ENCODE results near the gene ALK.

The ALK gene

DNA sequence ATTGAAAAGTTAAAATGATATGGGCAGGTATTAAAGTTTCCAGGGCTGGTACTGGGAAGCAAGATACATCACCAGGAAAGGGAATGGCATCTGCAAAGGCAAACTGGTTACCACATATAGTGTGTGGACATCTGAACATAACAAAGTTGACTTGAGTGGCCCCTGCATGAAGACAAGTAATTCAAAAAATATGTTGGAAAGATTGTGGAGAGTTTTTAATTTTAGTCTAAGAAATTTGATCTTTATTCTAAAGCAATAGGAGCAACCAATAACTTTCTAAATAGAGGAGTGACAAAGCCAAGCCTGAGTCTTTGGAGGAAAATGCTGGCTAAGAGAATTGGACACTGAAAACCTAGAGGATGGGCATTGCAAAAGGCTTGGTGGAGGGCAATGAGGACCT lies 278.2 kb downstream of the ALK start:
- DNase-seq (ENCODE audit: low read depth): no peak

DNA sequence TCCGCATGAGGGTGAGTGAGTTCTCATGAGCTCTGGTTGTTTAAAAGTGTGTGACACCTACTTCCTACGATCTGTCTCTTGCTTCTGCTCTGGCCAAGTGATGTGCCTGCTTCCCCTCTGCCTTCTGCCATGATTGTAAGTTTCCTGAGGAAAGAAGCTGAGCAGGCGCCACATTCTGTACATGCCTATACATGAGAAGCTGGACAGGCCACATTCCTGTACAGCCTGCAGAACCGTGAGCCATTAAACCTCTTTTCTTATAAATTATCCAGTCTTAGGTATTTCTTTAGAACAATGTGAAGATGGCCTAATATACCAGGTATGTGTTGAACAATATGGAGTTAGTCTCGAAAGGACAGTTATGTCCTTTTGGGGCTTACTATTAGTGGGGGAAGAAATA lies 281.0 kb downstream of the ALK start:
- no peak for DNase-seq (ENCODE audit: low read depth)

DNA sequence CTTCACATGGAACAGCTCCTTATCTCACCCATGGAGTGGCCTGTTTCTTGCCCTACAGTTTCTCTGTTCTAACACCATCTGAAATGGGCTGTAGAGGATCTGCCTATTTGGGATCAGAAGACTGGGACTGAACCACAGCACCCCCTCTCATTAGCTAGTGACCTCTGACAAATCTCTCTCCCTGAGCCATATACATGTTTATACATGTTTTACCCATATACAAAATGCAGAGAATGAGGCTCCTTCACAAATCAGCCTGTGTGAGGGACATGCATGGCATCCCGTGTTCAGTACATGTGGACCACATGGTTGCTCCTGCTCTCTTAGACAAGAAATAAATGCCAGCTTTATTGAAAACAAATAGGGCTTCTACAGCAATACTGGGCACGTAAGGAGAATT lies 282.7 kb downstream of the ALK start:
- no peak for DNase-seq (ENCODE audit: low read depth)

DNA sequence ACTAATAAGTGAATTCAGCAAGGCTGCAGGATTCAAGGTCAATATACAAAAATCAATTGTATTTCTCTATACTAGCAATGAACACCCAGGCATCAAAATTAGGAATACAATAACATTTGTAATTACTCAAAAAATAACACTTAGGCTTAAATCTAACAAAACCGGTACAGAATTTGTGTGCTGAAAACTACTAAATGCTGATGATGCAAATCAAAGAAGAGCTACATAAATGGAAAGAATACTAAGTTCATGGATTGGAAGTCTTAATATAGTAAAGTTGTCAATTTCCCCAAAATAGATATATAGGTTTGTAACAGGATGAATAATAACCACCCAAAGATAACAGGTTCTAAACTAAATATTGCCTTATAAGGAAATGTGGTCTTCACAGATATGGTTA lies 286.5 kb downstream of the ALK start:
- DNase-seq (ENCODE audit: low read depth): no peak

DNA sequence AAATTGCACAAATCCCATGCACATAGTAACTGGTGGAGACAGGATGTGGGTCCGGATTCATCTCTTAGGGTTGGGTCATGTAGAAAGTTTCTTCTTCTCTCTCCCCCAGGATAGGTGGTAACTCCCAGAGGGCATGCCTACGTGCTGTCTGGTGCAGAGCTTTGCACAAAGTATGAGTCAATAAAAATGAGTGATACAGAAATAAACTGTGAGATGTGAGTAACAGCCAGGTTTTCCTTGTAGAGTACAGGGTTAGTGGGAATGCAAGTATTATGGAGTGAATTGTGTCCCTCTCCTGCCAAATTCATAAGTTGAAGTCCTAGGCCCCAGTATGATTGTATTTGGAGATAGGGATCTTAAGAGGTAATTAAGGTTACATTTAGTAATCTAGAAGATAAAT lies 289.4 kb downstream of the ALK start:
- DNase-seq (ENCODE audit: low read depth): no peak

DNA sequence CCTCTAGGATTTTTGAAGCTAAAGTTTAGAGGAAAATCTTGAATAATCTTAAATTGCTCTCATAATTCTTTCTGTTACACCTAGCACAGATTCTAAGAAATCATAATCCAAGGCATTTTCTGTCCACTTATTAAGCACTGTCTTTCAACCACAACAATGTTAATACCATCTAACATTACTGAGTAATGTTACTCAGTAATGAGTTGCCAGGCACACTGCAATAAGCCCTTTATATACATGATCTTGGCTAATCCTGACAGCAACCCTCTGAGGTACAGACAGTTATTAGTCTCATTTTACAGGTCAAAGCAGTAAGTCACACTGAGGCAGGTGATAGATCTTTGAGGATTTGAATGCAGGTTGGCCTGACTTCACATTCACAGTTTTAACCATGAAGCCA lies 291.9 kb downstream of the ALK start:
- no peak for DNase-seq (ENCODE audit: low read depth)

DNA sequence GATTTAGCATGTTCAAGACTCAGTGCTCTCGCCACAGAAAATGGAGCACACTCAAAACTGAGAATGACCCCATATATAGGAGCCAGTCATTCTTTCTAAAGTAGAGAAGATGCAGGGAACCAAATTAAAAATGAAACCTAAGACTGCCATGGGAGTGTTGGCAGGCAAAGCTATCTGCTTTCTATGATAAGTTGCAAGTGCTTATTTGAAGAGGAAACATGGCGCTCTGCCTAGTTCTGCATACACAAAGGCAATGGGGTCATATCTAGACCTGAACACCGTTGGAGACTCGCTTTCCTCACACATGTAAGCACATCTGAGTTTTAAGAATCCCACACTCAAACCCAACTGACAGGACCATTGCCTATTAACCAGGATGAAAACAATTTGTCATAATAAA lies 292.5 kb downstream of the ALK start:
- DNase-seq (ENCODE audit: low read depth): no peak

DNA sequence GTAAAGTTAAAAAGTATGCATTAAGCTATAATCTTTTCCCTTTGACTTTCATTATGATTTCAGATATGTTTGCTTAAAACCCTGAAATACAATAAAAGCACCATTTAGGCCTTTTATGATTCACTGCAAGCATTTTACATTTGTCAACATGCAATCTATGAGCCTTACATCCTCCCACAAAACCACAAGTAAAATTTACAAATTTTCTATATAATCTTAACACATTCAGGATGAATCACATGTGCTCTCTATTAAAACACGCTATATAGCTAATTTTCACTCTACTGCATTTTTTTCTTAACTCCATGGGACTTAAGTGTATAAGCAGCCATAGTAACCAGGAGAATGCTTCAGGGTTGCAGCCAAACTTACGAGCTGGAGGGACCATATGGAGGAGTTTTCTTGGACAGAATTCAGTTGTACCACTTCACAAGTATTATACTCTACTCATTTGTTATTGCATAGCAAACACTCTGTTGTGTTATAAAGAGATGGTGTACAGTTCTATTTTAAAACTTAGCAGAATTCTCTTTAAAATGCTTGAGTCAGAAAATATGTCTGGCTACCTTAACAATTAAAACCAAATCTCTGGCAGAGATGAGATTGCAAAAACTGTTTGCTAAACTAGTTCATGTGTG lies 293.2 kb downstream of the ALK start:
- no peak for DNase-seq (ENCODE audit: low read depth)

DNA sequence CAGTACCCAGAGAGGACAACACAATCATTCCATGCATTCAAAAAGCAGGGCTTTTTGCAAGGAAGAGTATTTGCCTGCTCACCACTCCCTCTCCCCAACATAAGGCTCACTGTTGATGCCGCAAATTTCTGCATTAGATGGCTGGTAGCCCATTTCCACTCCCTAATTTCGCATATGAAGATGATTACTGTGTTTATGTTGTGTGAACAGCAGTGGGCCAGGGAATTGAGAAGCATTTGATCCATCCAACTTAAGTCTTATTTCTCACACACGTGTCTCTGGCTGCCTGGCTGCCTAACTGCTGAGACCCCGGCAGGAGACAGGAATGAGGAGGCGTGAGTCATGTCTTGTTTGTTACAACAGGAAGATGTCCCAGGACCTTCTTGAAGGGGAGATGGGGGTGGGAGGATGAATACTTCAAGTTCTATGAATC lies 294.1 kb downstream of the ALK start:
- DNase-seq (ENCODE audit: low read depth): no peak

DNA sequence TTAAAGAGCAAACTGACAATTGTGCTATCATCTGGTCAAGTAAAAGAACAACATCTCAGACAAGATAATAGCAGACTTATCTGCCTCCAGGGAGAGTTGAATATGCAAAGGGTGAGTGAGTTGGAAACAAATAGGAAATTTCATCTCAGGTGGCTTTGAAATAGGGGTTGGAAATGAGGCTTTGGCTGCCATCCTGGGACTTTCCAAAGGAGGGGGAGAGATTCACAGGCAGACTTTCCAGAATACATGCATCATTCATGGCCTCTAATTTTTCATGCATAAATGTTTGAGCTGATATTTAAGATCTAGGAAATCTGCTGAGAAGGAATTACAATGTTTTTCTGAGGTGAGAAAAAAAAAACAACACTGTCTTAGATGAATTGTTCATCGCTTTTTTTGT lies 300.5 kb downstream of the ALK start:
- DNase-seq (ENCODE audit: low read depth): no peak

DNA sequence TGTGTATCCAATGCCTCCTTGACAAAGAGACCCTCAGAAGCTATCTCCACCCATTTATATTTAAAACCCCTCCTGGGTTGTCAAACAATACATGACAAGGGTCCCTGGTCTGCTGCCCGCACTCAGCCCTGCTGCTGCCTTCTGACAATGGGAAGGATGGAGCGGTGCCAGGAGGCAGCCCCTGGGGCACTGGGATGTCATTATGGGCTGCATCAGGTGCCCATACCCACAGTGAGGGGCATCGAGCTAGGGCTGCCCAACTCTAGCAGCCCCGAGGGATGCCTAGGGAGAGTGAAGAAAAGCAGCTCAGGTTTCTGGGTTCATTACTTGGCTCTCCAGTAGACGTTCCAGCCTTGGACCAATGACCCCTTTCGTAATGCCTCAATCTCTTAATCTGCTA lies 301.7 kb downstream of the ALK start:
- no peak for DNase-seq (ENCODE audit: low read depth)

DNA sequence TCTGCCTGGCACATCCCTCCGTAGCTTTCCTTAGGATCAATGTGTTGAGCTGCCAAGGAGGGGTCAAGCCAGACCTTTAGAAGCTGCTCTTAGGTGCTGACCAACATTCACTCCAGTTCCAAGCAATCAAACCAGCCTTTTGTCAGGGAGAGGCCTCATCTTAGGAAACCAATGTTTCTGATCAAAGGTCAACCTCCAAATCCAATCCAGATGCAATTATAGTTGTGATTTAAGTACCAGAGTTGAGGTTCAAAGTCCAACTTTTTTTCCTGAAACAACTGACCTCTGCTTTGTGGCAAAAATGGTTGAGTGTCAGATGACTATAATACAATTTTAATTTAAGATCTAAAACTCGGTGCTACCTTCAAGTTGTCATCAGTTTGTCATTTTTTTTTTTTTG lies 303.4 kb downstream of the ALK start:
- DNase-seq (ENCODE audit: low read depth): no peak

DNA sequence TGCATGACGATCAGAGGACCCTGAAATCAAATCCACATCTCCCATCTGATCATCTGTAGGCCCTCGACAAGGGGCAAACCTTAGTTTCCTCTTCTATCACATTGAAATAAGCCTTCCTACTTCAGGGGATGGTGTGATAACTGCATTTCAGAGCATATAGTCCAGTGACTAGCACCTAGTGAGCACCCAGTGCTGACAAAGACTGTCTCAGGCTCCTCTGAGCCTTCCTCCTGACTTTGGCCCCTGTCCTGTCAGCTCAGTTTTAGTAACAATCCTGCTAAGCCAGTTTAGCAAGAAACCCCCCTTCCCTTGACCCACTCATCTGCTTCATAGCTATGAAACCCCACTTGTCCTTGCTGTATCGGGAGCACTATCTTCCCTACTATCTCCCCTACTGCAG lies 304.0 kb downstream of the ALK start:
- no peak for DNase-seq (ENCODE audit: low read depth)

DNA sequence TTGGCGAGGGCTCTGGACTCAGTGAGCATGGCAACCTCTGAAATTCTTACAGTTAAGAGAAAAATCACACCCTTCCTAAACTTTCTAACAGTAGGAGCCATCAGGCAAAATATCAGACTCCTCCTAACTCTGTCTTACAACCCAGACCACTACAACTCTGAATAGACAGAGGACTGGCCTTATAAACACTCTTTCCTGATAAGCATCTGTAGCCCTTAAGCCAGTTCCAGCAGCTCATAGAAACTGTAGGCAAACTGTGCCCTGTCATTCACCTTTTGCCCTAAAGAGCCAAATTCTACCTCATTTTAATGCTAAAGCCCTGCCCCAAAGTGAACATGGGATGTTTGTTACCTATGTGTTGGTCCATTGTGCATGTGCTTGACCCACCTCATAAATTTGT lies 304.8 kb downstream of the ALK start:
- no peak for DNase-seq (ENCODE audit: low read depth)

DNA sequence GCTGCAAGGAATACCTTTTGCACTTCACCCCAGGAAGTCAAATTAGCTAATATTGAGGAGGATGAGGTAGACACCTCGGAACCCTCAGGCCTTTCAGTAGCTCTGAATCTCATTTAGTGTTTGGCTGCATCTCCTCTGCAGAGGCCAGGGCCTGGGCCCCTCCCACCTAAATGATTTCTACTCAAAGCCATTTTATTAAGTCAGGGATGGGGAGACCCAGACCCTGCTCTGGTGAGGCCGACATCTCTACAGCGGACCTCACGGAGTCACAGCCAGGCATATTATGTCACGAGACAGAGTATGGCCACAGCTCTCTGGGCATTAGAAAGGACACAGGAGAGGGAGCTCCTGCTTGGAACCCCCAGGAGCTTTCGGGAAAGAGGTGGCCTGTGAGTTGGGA lies 305.5 kb downstream of the ALK start:
- DNase-seq (ENCODE audit: low read depth): no peak

DNA sequence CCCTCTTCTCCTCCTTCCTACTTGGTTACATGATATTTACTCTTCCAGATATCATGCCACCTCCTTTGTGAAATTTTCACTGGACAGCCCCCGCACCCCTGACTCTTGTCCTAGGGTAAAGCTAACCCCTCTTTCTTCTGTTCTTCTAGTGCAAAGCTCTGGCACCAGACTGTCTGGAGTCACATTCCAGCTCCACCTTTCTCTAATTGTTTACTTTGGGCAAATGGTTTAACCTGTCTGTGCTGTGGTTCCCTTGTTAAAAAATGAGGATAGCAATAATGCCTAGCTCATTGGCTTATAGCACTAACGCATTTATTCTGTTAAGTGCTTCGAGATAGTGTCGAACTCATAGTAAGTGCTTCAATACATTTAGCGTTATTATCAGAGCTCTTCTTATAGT lies 306.2 kb downstream of the ALK start:
- DNase-seq (ENCODE audit: low read depth): no peak

DNA sequence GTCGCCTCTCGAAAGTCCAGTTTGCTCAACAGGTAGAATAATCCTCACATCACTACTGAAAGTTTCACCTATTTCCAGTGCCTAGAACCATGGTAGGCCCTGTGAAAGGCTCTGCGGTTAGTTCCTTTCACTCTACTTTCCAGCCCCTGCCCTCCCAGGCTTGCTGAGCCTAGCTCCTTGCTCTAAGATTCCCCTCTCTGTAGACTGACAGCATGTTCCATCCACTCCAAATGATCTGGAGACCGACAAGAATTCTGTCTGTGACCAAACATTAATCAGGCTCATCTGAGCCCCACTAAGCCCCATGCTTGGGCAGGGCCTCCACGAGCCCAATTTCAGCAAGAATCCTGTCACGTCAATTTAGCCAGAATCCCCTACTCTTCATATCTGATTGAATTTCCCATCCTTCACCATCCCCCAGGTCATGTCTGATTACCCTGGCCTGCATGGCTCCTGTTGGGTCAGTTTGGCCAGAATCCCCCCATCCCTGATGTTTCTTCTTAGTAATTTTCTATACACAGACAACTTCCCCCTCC lies 307.0 kb downstream of the ALK start:
- DNase-seq (ENCODE audit: low read depth): no peak

DNA sequence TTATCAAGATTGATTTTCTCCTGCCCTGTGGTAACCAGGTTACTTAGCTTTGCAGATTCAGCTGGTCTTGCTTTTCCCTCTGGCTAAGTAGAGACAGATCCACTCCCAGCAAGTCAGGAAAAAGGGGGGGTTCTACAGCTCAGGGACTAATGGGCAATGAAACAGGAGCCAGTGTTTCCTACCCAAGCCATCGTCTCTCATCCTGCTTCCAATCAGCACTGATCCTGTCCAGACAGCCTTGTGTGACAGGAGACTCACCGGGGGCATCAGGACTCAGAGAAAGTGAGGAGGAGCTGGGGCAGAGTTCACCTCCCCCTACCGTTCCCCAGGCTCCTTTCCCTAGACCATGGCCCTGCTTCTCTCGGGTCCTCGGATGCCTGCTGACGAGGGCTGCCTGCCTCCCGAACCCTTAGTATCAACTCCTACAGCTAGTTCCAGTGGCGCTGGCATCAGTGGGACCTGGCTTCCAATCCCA lies 307.6 kb downstream of the ALK start:
- no peak for DNase-seq (ENCODE audit: low read depth)

DNA sequence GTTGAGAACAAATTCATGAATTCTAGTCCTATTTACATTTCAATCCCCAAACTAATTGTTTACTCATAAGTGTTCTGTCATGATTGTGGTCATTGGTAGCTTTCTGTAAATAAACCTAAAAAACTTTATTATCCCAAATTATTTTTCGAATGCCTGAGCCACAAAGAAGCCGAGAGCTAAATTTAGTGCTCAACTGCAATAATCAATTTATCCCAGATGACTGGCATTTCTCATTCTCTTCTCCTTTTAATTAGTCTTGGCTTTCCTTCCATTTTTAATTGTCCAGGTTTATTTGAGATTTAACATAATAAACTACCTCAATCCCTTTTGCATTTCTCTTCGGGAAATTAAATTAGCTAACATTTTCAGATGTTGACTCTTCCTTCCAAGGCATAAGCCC lies 308.3 kb downstream of the ALK start:
- DNase-seq (ENCODE audit: low read depth): no peak

DNA sequence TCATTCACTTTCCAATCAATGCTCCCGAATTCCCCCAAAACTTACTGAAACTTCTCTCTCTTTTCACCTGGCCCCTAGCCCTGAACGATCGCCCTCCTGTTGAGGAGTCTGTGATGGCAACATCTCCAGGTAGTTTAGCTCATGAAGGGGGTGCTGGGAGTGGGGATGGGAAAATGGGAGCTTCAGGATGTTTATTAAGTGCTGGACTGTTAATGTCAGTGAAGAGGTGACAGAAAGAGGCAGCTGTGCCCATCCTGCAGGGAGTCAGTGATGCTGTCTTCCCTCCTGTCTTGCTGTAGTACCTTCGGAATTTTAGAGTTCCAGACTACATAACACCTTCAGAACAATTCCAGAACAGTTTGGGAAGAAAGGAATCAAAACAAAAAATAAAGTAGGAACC lies 308.8 kb downstream of the ALK start:
- no peak for DNase-seq (ENCODE audit: low read depth)

DNA sequence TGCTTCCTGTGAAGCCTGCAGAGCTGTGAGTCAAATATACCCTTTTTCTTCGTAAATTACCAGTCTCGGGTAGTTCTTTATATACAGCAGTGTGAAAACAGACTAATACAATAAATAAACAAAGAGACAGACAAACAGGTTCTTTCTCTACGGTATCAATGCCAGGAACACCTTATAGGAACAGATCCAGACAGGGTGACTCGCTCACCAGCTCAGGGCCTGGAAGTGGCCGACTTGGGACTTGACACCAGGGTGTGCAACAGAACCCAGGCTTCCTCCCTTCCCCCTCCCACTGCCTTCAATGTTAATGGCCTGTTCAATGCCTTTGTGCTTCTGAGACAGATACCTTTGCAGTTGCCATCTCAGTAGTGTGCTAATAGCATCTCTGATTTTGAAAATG lies 309.5 kb downstream of the ALK start:
- no peak for DNase-seq (ENCODE audit: low read depth)

DNA sequence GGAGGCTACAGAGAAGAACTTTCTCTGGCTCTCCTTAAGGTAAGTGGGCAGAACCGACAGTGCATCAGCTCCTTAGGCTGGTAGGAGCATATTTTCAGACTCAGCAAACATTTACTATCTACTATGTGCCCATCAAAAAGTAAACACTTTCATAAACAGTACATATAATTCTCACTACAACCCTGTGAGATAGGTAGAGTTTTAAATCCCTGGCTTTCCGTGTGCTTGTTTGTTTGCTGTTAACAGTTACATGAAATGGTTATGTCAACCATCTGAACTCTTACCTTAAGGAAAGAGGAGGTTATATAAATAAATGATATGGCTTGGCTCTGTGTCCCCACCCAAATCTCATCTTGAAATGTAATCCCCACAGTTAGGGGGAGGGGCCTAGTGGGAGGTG lies 310.1 kb downstream of the ALK start:
- no peak for DNase-seq (ENCODE audit: low read depth)

DNA sequence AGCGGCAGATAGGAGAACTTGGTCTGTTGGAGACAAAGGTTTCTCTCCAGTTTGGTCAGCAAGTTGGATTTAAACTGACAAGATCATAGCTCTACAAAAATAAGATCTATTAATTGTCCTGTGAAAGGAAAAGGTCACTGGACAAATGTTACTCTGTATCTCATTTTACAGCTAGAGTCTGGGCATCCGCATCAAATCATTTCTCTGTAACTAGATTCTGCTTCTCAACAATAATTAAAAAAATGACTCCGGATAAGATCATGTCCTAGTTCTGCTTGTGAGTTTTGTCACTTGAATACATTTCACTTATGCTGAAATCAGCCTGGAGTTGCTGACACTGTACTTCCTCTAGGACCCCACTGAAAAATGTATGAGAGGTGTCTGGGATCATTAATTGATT lies 310.8 kb downstream of the ALK start:
- no peak for DNase-seq (ENCODE audit: low read depth)

DNA sequence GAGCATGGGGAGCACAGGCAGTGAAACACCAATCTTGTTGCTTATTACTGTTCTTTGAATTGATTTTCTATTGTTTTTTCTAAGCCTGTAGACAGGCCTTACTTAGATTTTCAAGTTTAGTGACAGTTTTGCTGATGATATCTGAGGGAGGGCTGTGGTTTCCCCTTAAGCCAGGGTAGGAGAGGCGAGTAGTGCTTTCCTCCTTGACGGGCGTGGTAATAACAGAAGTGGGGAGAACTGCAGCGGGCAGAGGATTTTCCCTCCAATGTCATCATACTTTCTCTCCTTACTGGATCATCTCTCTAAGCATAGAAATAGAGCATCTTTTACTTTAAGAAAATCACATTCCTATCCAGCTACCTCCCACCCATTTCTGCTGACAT lies 314.4 kb downstream of the ALK start:
- DNase-seq (ENCODE audit: low read depth): no peak

All from activated T-cell treated with anti-CD3 and anti-CD28 coated beads for 1 hour (primary cell).